H1 (cell line): ENCODE results near the gene WDR53. TPM values are rescaled to one million over a fixed set of nuclear protein-coding genes. Genes with fewer than 3 reads are reported as not detected.

ENCODE experiments used
- CTCF ChIA-PET: fragments of 300-600 bp; sonication (Branson Sonifier 250); formaldehyde crosslinking; loops from one replicate; lab custom pipeline; 2021; ENCODE audit not compliant: partially characterized antibody; lab: Charles Lee
- POLR2A ChIA-PET: fragments of 300-600 bp; sonication (Branson Sonifier 250); formaldehyde crosslinking; loops from one replicate; lab custom pipeline; 2021; ENCODE audit warnings: inconsistent platforms; ENCODE audit not compliant: partially characterized antibody; lab: Charles Lee
- DNase-seq, 2 experiments: peaks; one replicate each; pipeline versions ENCODE4 v3.0.0 to v3.0.0-alpha.2; 2010 to 2022; ENCODE audit warnings: low spot score in 2 of 2, low read depth in 1 of 2, mixed read lengths in 1 of 2
- FAIRE-seq: peaks from 2 replicates; lab custom pipeline; 2011; peaks lifted over from hg19 to GRCh38; lab: Jason Lieb, UNC
- H2AFZ ChIP-seq: 2 replicates; pipeline ENCODE4 v1.8.1; 2012; ENCODE audit warnings: low read length, inconsistent platforms
- H2AK5ac ChIP-seq: 2 replicates; pipeline ENCODE4 v1.6.1; 2013; ENCODE audit warnings: low read depth, low read length
- H2BK120ac ChIP-seq: replicated peaks from 2 replicates; pipeline ENCODE3; 2013; ENCODE audit warnings: low read depth, low read length, inconsistent platforms
- H2BK12ac ChIP-seq: 2 replicates; pipeline ENCODE4 v1.6.1; 2013; ENCODE audit warnings: low read depth, low read length
- H2BK15ac ChIP-seq: 2 replicates; pipeline ENCODE4 v1.6.1; 2013; ENCODE audit warnings: low read length
- H2BK20ac ChIP-seq: 2 replicates; pipeline ENCODE4 v1.6.1; 2013; ENCODE audit warnings: low read length
- H2BK5ac ChIP-seq: 2 replicates; pipeline ENCODE4 v1.6.1; 2013; ENCODE audit warnings: low read depth, low read length
- H3K14ac ChIP-seq: 2 replicates; pipeline ENCODE4 v1.6.1; 2013; ENCODE audit warnings: inconsistent platforms; ENCODE audit not compliant: insufficient read length
- H3K18ac ChIP-seq: 2 replicates; pipeline ENCODE4 v1.6.1; 2013; ENCODE audit warnings: low read length; ENCODE audit errors: extremely low read depth
- H3K23ac ChIP-seq: 2 replicates; pipeline ENCODE4 v1.6.1; 2013; ENCODE audit warnings: inconsistent platforms; ENCODE audit not compliant: insufficient read length
- H3K23me2 ChIP-seq: 2 replicates; pipeline ENCODE4 v1.6.1; 2013; ENCODE audit warnings: low read depth, low read length
- H3K27ac ChIP-seq: 2 replicates; pipeline ENCODE4 v1.6.1; 2011; ENCODE audit warnings: low read depth, low read length, inconsistent platforms
- H3K27me3 ChIP-seq, 4 experiments: replicated peaks in 1 of 4; 1 replicate in 1 of 4; 2 replicates in 3 of 4; pipeline versions ENCODE4 v1.6.1 to v1.8.1; 2011 to 2013; ENCODE audit warnings: low read length in 3 of 4, mild to moderate bottlenecking in 3 of 4, inconsistent platforms in 2 of 4, mixed read lengths in 2 of 4, moderate library complexity in 1 of 4; ENCODE audit not compliant: control insufficient read depth in 3 of 4, insufficient read depth in 3 of 4; ENCODE audit errors: extremely low read depth in 1 of 4
- H3K36me3 ChIP-seq, 4 experiments: 2 replicates each; pipeline versions ENCODE4 v1.6.1 to v1.8.1; 2011 to 2013; ENCODE audit warnings: mild to moderate bottlenecking in 4 of 4, low read length in 3 of 4, moderate library complexity in 2 of 4, control low read depth in 1 of 4, inconsistent platforms in 1 of 4; ENCODE audit not compliant: insufficient read depth in 4 of 4, control insufficient read depth in 2 of 4
- H3K4ac ChIP-seq: replicated peaks from 2 replicates; pipeline ENCODE3; 2013; ENCODE audit warnings: low read length, low read depth, mixed read lengths, inconsistent platforms; ENCODE audit not compliant: insufficient read length
- H3K4me1 ChIP-seq, 4 experiments: replicated peaks in 1 of 4; 1 replicate in 1 of 4; 2 replicates in 3 of 4; pipeline versions ENCODE4 v1.6.1 to v1.8.1; 2011 to 2013; ENCODE audit warnings: low read length in 3 of 4, inconsistent platforms in 2 of 4, mixed read lengths in 1 of 4; ENCODE audit not compliant: insufficient read depth in 4 of 4, control insufficient read depth in 3 of 4
- H3K4me2 ChIP-seq, 2 experiments: 2 replicates each; pipeline versions ENCODE4 v1.6.1 to v1.8.1; 2011 to 2013; ENCODE audit warnings: low read depth in 2 of 2, low read length in 2 of 2, control low read depth in 1 of 2, inconsistent platforms in 1 of 2, mild to moderate bottlenecking in 1 of 2; ENCODE audit not compliant: insufficient read depth in 1 of 2
- H3K4me3 ChIP-seq, 4 experiments: fragments of 200-600, 300-600 bp in 1 of 4; sonication (generic), shearing (Covaris generic), sonication (Bioruptor Twin) in 1 of 4; 2 replicates each; pipeline versions ENCODE4 v1.5.1 to v1.8.1; 2011 to 2016; ENCODE audit warnings: low read length in 4 of 4, low read depth in 3 of 4, control low read depth in 2 of 4, inconsistent platforms in 2 of 4, mild to moderate bottlenecking in 2 of 4, mixed read lengths in 1 of 4, moderate library complexity in 1 of 4; ENCODE audit not compliant: insufficient read depth in 2 of 4; ENCODE audit errors: extremely low read depth in 1 of 4
- H3K56ac ChIP-seq: replicated peaks from 2 replicates; pipeline ENCODE3; 2013; ENCODE audit warnings: low read depth, mild to moderate bottlenecking, mixed read lengths, low read length, inconsistent platforms; ENCODE audit not compliant: insufficient read length
- H3K79me1 ChIP-seq: 2 replicates; pipeline ENCODE4 v1.6.1; 2013; ENCODE audit warnings: low read depth, low read length, control low read depth
- H3K79me2 ChIP-seq, 2 experiments: 2 replicates each; pipeline versions ENCODE4 v1.6.1 to v1.8.1; 2012 to 2013; ENCODE audit warnings: low read length in 2 of 2, mild to moderate bottlenecking in 2 of 2, inconsistent platforms in 1 of 2; ENCODE audit not compliant: insufficient read depth in 2 of 2, control insufficient read depth in 1 of 2
- H3K9ac ChIP-seq, 4 experiments: replicated peaks in 1 of 4; 1 replicate in 1 of 4; 2 replicates in 3 of 4; pipeline versions ENCODE4 v1.6.1 to v1.8.1; 2011 to 2013; ENCODE audit warnings: low read depth in 3 of 4, low read length in 3 of 4, control low read depth in 2 of 4, mild to moderate bottlenecking in 2 of 4, moderate library complexity in 2 of 4, inconsistent platforms in 1 of 4; ENCODE audit errors: extremely low read depth in 1 of 4
- H3K9me3 ChIP-seq, 2 experiments: 2 replicates each; pipeline versions ENCODE4 v1.6.1 to v1.8.1; 2012 to 2013; ENCODE audit warnings: mild to moderate bottlenecking in 2 of 2, moderate library complexity in 2 of 2, control low read depth in 1 of 2, inconsistent platforms in 1 of 2, low read depth in 1 of 2, low read length in 1 of 2, mixed read lengths in 1 of 2; ENCODE audit not compliant: insufficient read depth in 2 of 2
- H4K20me1 ChIP-seq, 2 experiments: replicated peaks in 1 of 2; 2 replicates each; pipeline versions ENCODE3 to v1.8.1; 2011 to 2013; ENCODE audit warnings: inconsistent platforms in 2 of 2, low read length in 2 of 2, mild to moderate bottlenecking in 1 of 2; ENCODE audit not compliant: insufficient read depth in 2 of 2, control insufficient read depth in 1 of 2
- H4K5ac ChIP-seq: 2 replicates; pipeline ENCODE4 v1.6.1; 2013; ENCODE audit warnings: low read length, low read depth, mixed read lengths, inconsistent platforms; ENCODE audit not compliant: insufficient read length
- H4K8ac ChIP-seq: 2 replicates; pipeline ENCODE4 v1.8.0; 2013; ENCODE audit warnings: mild to moderate bottlenecking, moderate library complexity, low read length, inconsistent platforms; ENCODE audit not compliant: insufficient read depth; ENCODE audit errors: extremely low read depth
- H4K91ac ChIP-seq: replicated peaks from 2 replicates; pipeline ENCODE3; 2013; ENCODE audit warnings: low read length, mixed read lengths, inconsistent platforms; ENCODE audit not compliant: insufficient read length
- CREB1 ChIP-seq: IDR thresholded peaks from 2 replicates; pipeline ENCODE4 v1.6.1; 2012; ENCODE audit warnings: inconsistent platforms
- HDAC6 ChIP-seq: IDR thresholded peaks from one replicate; pipeline ENCODE4 v1.7.1; 2012; ENCODE audit warnings: low read depth, mild to moderate bottlenecking, inconsistent platforms, low read length, moderate library complexity
- KDM1A ChIP-seq: fragments of 200-600, 300-600 bp; sonication (generic); IDR thresholded peaks from 2 replicates; pipeline ENCODE4 v1.7.1; 2016; ENCODE audit warnings: mild to moderate bottlenecking, low read length, borderline replicate concordance
- SP1 ChIP-seq: IDR thresholded peaks from 2 replicates; pipeline ENCODE4 v1.6.1; 2011; ENCODE audit warnings: low read depth, low read length
- WGBS, 2 experiments: shearing (Covaris generic) in 1 of 2; methylation state at CpG; one replicate each; pipeline versions ENCODE4 v1.1.6 to v1.1.7; 2013 to 2015; ENCODE audit warnings: low lambda C conversion rate in 2 of 2, mixed read lengths in 2 of 2, inconsistent platforms in 1 of 2, low coverage in 1 of 2, missing lambda C conversion rate in 1 of 2; ENCODE audit not compliant: insufficient replicate concordance in 2 of 2, insufficient coverage in 1 of 2, insufficient read length in 1 of 2; ENCODE audit errors: extremely low coverage in 1 of 2, missing lambda C conversion rate in 1 of 2; 5-methylcytosine and 5-hydroxymethylcytosine counted together
- polyA plus RNA-seq, 7 experiments: library from polyadenylated mRNA; depleted of rRNA in 3 of 7; stranded (reverse) in 5 of 7; unstranded in 2 of 7; fragments of >200 nt in 5 of 7; fragments of 200-250 nt in 2 of 7; gene quantifications; 1 replicate in 5 of 7; 2 replicates in 1 of 7; 4 replicates in 1 of 7; pipeline versions ENCODE4 v1.2.1 to v1.2.3, GENCODE V29; 2011 to 2013; ENCODE audit warnings: missing spikeins in 2 of 7, mixed read lengths in 2 of 7
- total RNA-seq: library from RNA; stranded (reverse); fragmentation: NEBNext Ultra II Directional; extraction: Animal tissue kit (Norgen Biotek cat#: 25700); gene quantifications from 2 replicates; pipeline ENCODE4 v1.2.1, GENCODE V29; 2021
- TF ChIP-seq, protein P1 (sequence below): IDR thresholded peaks from 2 replicates; pipeline ENCODE4 v1.6.1; 2012; ENCODE audit warnings: low read length, inconsistent platforms

WDR53 gene
- total and polyA plus RNA-seq, 2 of the 8 experiments (the other 6 are each of a cell fraction or from before 2014, with no cell fraction given): 7.4 to 18.8 TPM

DNA sequence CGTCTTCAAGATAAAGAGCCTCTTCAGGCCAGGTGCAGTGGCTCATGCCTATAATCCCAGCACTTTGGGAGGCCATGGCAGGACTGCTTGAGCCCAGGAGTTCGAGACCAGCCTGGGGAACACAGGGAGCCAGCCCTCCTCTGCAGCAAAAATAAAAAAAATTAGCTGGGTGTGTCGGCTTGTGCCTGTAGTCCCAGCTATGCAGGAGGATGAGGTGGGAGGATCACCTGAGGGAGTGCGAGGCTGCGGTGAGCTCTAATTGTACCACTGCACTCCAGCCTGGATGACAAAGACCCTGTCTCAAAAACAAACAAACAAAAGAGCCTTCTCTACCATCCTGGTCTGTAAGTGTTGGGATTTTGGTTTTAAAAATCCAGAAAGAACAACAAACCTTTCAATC is 11.1 kb downstream of the WDR53 start:
- Histone ChIP-seq H3K4me2 (no peak overlapping the region), H3K27me3 (no peaks in the 10 kb centered on the region), H4K8ac (peak overlapping the region; percentile 8; the same call in 1 of the 2 replicates), H2BK120ac (no peak overlapping the region), H4K20me1 (peaks cover 0 to 4% of the 10 kb centered on the region in 2 experiments), H3K9me3 (no peaks in the 10 kb centered on the region), H3K9ac (no peak overlapping the region), H4K91ac (no peak overlapping the region), H2AFZ (no peak overlapping the region), H2BK15ac (no peak overlapping the region), H3K23ac (no peak overlapping the region), H3K14ac (no peak overlapping the region), H2AK5ac (no peak overlapping the region), H3K4me1 (no peaks in the 10 kb centered on the region), H3K36me3 (peaks cover 0 to 19% (median 3%) of the 10 kb centered on the region in 4 experiments; a peak in 4 of 8 replicates), H3K18ac (no peak overlapping the region), H2BK12ac (no peak overlapping the region), H3K4me3 (no peak overlapping the region), H2BK5ac (no peak overlapping the region), H3K4ac (no peak overlapping the region), H2BK20ac (no peak overlapping the region), H3K56ac (no peak overlapping the region), H3K79me1 (no peaks in the 10 kb centered on the region; the same call in 1 of the 2 replicates), H4K5ac (no peak overlapping the region), H3K23me2 (no peaks in the 10 kb centered on the region), H3K79me2 (no peaks in the 10 kb centered on the region), H3K27ac (no peak overlapping the region)
- POLR2A ChIA-PET: interaction anchor here (1.0 to 6.3 kb wide), 2 partner anchors 11 to 30 kb away, joined by 3 to 27 read pairs; partner anchors contain the start of genes FBXO45 and WDR53
- FAIRE-seq: no peak
- no peak for DNase-seq
- TF ChIP-seq CREB1 (no peak), SP1 (no peak), HDAC6 (no peak), KDM1A (no peak)
- TF ChIP-seq, protein P1, sequence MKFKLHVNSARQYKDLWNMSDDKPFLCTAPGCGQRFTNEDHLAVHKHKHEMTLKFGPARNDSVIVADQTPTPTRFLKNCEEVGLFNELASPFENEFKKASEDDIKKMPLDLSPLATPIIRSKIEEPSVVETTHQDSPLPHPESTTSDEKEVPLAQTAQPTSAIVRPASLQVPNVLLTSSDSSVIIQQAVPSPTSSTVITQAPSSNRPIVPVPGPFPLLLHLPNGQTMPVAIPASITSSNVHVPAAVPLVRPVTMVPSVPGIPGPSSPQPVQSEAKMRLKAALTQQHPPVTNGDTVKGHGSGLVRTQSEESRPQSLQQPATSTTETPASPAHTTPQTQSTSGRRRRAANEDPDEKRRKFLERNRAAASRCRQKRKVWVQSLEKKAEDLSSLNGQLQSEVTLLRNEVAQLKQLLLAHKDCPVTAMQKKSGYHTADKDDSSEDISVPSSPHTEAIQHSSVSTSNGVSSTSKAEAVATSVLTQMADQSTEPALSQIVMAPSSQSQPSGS: no peak
- 89% methylated on average over 5 of the region's 5 CpGs; no CpG with 5 or more reads in 1 of the 2 experiments for WGBS, 2 experiments
- CTCF ChIA-PET: interaction anchor here (1.1 to 4.7 kb wide), 3 partner anchors 10 to 22 kb away, joined by 3 to 19 read pairs (median 8); no protein-coding TSS in a partner anchor
